ENCODE measurements around the gene DBH.

- TF ChIP-seq TAF1 (IDR thresholded peaks at IDR 0.05; ENCODE audit: borderline replicate concordance, low read depth, low read length) (no peak), POLR2AphosphoS5 (IDR thresholded peaks at IDR 0.05; ENCODE audit: low read depth, low read length) (no peak), POLR2A (IDR thresholded peaks at IDR 0.05; ENCODE audit: low read depth, low read length) (no peak)
Observed at GRCh38 chr9:133621725-133622267, 14.4 kb upstream of the DBH start.

Data from GM12892 (cell line).